Left ventricle myocardium inferior (tissue), 1 donor: Measurements from ENCODE around the gene MANSC1. TPM values are rescaled to one million over a fixed set of nuclear protein-coding genes. Genes with fewer than 3 reads are reported as not detected.
"Not testable (repeated sequence)": the region's sequence is repeated elsewhere in the genome, so short reads cannot be mapped to it uniquely, and the experiment has no call there.

Experiments
- DNase-seq: peaks from one replicate; pipeline ENCODE4 v3.0.0-alpha.2; 2020
- H3K27ac ChIP-seq: fragments of 200-600 bp; replicated peaks from 2 replicates; pipeline ENCODE4 v1.8.0; 2021
- H3K27me3 ChIP-seq: fragments of 200-600 bp; 2 replicates; pipeline ENCODE4 v1.8.0; 2021; ENCODE audit warnings: low read depth
- H3K36me3 ChIP-seq: fragments of 200-600 bp; 2 replicates; pipeline ENCODE4 v1.8.0; 2021
- H3K4me1 ChIP-seq: fragments of 200-600 bp; 2 replicates; pipeline ENCODE4 v1.8.0; 2021
- H3K4me3 ChIP-seq: fragments of 200-600 bp; 2 replicates; pipeline ENCODE4 v1.8.0; 2021; ENCODE audit warnings: mild to moderate bottlenecking, moderate library complexity
- H3K9me3 ChIP-seq: fragments of 200-600 bp; replicated peaks from 2 replicates; pipeline ENCODE4 v1.8.0; 2021
- intact Hi-C: fragments of 100-400 bp; cut with micrococcal nuclease; formaldehyde crosslinking; loops from one replicate; pipeline ENCODE4 v1.11.0; 2022
- total RNA-seq: library from RNA; stranded (reverse); fragmentation: NEBNext Ultra II Directional; extraction: Animal tissue kit (Norgen Biotek cat#: 25700); gene quantifications from one replicate; pipeline ENCODE4 v1.2.1, GENCODE V29; 2021
- TF ChIP-seq, protein P1 (sequence below): fragments of 200-600 bp; IDR thresholded peaks from 2 replicates; pipeline ENCODE4 v1.8.0; 2021; ENCODE audit warnings: antibody characterized with exemption, mild to moderate bottlenecking, borderline replicate concordance
- donor health status: DM: no; HTN: yes; CAD: no; lungs with severe emphysema.

MANSC1 gene
- total RNA-seq, 1 donor from 2014 or later, result 8.7 TPM

DNA sequence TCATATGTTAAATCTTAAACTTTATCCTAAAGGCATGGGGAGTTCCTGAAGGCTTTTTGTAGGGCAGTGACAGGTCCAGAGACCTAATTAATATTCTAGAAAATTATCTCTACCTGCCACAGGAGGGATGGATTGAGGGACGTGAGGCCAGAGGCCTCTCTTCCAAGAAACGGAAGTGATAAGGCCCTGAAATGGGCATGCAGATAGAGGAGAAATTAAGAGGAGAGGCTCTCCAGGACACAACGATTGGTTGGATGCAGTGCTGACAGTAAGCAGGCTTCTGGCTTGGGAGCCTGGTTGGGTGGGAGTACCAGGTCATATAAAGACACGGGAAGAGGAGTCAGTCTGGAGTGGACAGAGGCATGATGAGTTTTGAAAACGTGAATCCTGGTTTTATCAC is 3.8 kb upstream of the MANSC1 start:
- no peaks in the 10 kb centered on the region for H3K9me3 ChIP-seq
- intact Hi-C loops, result no loop called here
- H3K36me3 ChIP-seq, result no peaks in the 10 kb centered on the region
- H3K27me3 ChIP-seq, result no peaks in the 10 kb centered on the region
- peaks cover 36% of the 10 kb centered on the region for H3K4me1 ChIP-seq
- no peak for DNase-seq
- H3K27ac ChIP-seq, result no peak overlapping the region
- TF ChIP-seq, protein P1, sequence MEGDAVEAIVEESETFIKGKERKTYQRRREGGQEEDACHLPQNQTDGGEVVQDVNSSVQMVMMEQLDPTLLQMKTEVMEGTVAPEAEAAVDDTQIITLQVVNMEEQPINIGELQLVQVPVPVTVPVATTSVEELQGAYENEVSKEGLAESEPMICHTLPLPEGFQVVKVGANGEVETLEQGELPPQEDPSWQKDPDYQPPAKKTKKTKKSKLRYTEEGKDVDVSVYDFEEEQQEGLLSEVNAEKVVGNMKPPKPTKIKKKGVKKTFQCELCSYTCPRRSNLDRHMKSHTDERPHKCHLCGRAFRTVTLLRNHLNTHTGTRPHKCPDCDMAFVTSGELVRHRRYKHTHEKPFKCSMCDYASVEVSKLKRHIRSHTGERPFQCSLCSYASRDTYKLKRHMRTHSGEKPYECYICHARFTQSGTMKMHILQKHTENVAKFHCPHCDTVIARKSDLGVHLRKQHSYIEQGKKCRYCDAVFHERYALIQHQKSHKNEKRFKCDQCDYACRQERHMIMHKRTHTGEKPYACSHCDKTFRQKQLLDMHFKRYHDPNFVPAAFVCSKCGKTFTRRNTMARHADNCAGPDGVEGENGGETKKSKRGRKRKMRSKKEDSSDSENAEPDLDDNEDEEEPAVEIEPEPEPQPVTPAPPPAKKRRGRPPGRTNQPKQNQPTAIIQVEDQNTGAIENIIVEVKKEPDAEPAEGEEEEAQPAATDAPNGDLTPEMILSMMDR, result no peak
- no peak overlapping the region for H3K4me3 ChIP-seq

DNA sequence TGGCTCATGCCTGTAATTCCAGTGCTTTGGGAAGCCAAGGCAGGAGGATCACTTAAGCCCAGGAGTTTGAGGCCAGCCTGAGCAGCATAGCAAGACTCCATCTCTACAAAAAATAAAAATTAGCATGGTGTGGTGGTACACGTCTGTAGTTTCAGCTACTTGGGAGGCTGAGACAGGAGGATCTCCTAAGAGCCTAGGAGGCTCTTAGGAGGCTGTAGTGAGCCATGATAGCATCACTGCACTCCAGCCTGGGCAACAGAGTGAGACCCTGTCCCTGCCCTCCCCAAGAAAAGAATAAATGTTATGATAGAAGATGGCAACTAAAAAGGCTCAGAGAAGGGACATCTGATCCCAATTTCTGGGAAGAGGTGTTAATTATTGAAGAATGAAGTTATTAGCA is 3.2 kb upstream of the MANSC1 start:
- no peak overlapping the region for H3K27ac ChIP-seq
- intact Hi-C loops, result no loop called here
- H3K36me3 ChIP-seq, result no peaks in the 10 kb centered on the region
- no peak overlapping the region for H3K4me3 ChIP-seq
- TF ChIP-seq, protein P1, result no peak
- no peak for DNase-seq
- no peaks in the 10 kb centered on the region for H3K27me3 ChIP-seq
- H3K9me3 ChIP-seq, result no peaks in the 10 kb centered on the region
- H3K4me1 ChIP-seq, result peaks cover 32% of the 10 kb centered on the region

GRCh38 chr12:12351468-12352185 is 1.6 kb upstream of the MANSC1 start:
- H3K27ac ChIP-seq, H3K4me3 ChIP-seq, H3K27me3 ChIP-seq, DNase-seq, H3K36me3 ChIP-seq, intact Hi-C loops, H3K9me3 ChIP-seq: not testable (repeated sequence)
- peaks cover 19% of the 10 kb centered on the region for H3K4me1 ChIP-seq

DNA sequence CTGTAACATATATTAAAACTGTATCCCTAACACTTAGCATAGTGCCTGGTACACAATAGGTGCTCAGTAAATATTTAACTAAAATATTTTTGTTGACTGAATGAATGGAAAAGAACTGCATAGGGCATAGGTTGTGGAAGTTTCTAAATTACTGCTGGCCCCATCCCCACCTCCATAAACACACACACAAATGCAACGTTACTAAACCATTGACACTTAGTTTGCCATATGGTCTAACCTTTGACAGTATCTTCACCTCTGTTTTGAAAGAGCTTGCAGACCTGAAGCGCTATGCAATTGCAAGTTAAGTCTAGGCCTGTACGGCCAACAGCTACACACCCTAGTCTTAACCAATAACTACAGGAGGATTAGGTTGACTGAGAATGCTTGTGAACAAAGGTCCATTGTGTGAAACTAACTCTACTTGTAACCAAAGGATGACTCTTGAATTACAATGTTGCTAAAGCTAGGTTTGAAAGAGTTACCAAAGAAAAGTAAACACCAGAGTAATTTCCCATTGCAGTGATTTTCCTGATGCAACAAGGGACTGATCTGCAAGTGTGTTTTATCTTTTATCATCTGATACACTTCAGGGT is 924 bp upstream of the MANSC1 start:
- Histone ChIP-seq H3K27ac (no peak overlapping the region), H3K9me3 (no peaks in the 10 kb centered on the region), H3K36me3 (no peaks in the 10 kb centered on the region), H3K4me3 (peak overlapping the region; percentile 95), H3K27me3 (no peaks in the 10 kb centered on the region), H3K4me1 (peaks cover 19% of the 10 kb centered on the region)
- no peak for DNase-seq
- intact Hi-C loops, result no loop called here
- TF ChIP-seq, protein P1, result no peak

GRCh38 chr12:12338527-12339168 is 11.4 kb downstream of the MANSC1 start:
- Histone ChIP-seq H3K27ac (peak overlapping the region; percentile 73), H3K4me1 (peaks cover 16% of the 10 kb centered on the region), H3K27me3 (no peaks in the 10 kb centered on the region), H3K36me3 (peaks cover 24% of the 10 kb centered on the region), H3K9me3 (no peaks in the 10 kb centered on the region), H3K4me3 (peak overlapping the region; percentile 22)
- TF ChIP-seq, protein P1, result no peak
- intact Hi-C loops, result no loop called here
- DNase-seq, result no peak

DNA sequence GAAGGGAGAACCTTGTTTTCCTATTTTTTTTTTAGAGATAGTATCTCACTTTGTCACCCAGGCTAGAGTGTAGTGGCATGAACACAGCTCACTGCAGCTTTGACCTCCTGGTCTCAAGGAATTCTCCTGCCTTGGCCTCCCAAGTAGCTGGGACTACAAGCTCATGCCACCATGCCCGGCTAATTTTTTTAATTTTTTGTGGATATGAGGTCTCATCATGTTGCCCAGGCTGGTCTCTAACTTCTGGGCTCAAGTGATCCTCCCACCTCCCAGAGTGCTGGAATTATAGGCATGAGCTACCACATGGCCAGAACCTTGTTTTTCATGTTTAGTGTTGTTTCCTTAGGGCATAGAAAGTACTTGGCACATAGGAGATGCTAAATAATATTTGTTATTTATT is 13.5 kb downstream of the MANSC1 start:
- Histone ChIP-seq H3K4me1 (peaks cover 24% of the 10 kb centered on the region), H3K9me3 (no peaks in the 10 kb centered on the region), H3K27ac (no peak overlapping the region), H3K27me3 (no peaks in the 10 kb centered on the region), H3K36me3 (peaks cover 16% of the 10 kb centered on the region), H3K4me3 (no peak overlapping the region)
- TF ChIP-seq, protein P1, result no peak
- intact Hi-C loops, result no loop called here
- no peak for DNase-seq
